HepG2 (cell line): Measurements from ENCODE around the gene IKZF5. TPM values are rescaled to one million over a fixed set of nuclear protein-coding genes. Genes with fewer than 3 reads are reported as not detected.

ENCODE experiments used
- ATM ChIP-seq: fragments of 450-650 bp; IDR thresholded peaks from 2 replicates; pipeline ENCODE4 v1.7.1; 2017; ENCODE audit warnings: mild to moderate bottlenecking, borderline replicate concordance
- BCL6 ChIP-seq: IDR thresholded peaks from 2 replicates; pipeline ENCODE4 v1.6.1; 2016; ENCODE audit warnings: missing genetic modification reagents, missing compliant biosample characterization
- ELF4 ChIP-seq: sonication (generic); formaldehyde crosslinking; IDR thresholded peaks from 2 replicates; pipeline ENCODE4 v1.5.0; 2020; ENCODE audit warnings: missing genetic modification reagents, mild to moderate bottlenecking, moderate library complexity, borderline replicate concordance
- IKZF4 ChIP-seq: sonication (generic); formaldehyde crosslinking; IDR thresholded peaks from 2 replicates; pipeline ENCODE4 v1.5.1; 2020; ENCODE audit warnings: borderline replicate concordance, mild to moderate bottlenecking, low read depth, missing genetic modification reagents; ENCODE audit errors: not compliant biosample characterization
- IRF2 ChIP-seq: IDR thresholded peaks from 2 replicates; pipeline ENCODE4 v1.6.1; 2018; ENCODE audit warnings: missing genetic modification reagents, missing compliant biosample characterization
- MEIS2 ChIP-seq: sonication (generic); formaldehyde crosslinking; IDR thresholded peaks from 2 replicates; pipeline ENCODE4 v1.9.0; 2021; ENCODE audit warnings: mild to moderate bottlenecking, missing genetic modification reagents
- MXD4 ChIP-seq: IDR thresholded peaks from 2 replicates; pipeline ENCODE4 v1.6.1; 2016; ENCODE audit warnings: mild to moderate bottlenecking, missing biosample characterization, missing genetic modification reagents
- NFYC ChIP-seq: IDR thresholded peaks from 2 replicates; pipeline ENCODE4 v1.6.1; 2016; ENCODE audit warnings: missing genetic modification reagents, missing compliant biosample characterization
- PCBP2 ChIP-seq: fragments of 200-400 bp; formaldehyde crosslinking; optimal IDR thresholded peaks from 2 replicates; pipeline ENCODE3; 2018; ENCODE audit warnings: low read length, low read depth; ENCODE audit not compliant: poor library complexity, severe bottlenecking
- POLR2G ChIP-seq: fragments of 200-400 bp; formaldehyde crosslinking; IDR thresholded peaks from 2 replicates; pipeline ENCODE4 v1.6.1; 2018; ENCODE audit warnings: mild to moderate bottlenecking, low read depth, low read length, moderate library complexity
- REXO4 ChIP-seq: sonication (generic); formaldehyde crosslinking; IDR thresholded peaks from 2 replicates; pipeline ENCODE4 v1.8.0; 2022; ENCODE audit warnings: missing genetic modification reagents, mild to moderate bottlenecking, borderline replicate concordance
- RFXANK ChIP-seq: IDR thresholded peaks from 2 replicates; pipeline ENCODE4 v1.6.1; 2016
- SOX13 ChIP-seq, 3 experiments: fragments of 450-650 bp in 1 of 3; sonication (generic) in 1 of 3; formaldehyde crosslinking in 1 of 3; IDR thresholded peaks in 2 of 3; conservative IDR thresholded peaks in 1 of 3; 2 replicates each; pipeline versions ENCODE4 v1.5.0 to v1.6.1; 2016 to 2020; ENCODE audit warnings: antibody characterized with exemption in 1 of 3, mild to moderate bottlenecking in 1 of 3, missing compliant biosample characterization in 1 of 3, missing genetic modification reagents in 1 of 3, moderate library complexity in 1 of 3
- TSC22D2 ChIP-seq: sonication (generic); formaldehyde crosslinking; IDR thresholded peaks from 2 replicates; pipeline ENCODE4 v1.5.1; 2020; ENCODE audit warnings: missing genetic modification reagents, mild to moderate bottlenecking, borderline replicate concordance
- U2AF1 ChIP-seq: fragments of 200-400 bp; formaldehyde crosslinking; optimal IDR thresholded peaks from 2 replicates; pipeline ENCODE3; 2017; ENCODE audit warnings: mild to moderate bottlenecking, low read depth, low read length
- XBP1 ChIP-seq: sonication (generic); formaldehyde crosslinking; IDR thresholded peaks from 2 replicates; pipeline ENCODE4 v1.5.0; 2020; ENCODE audit warnings: missing genetic modification reagents
- ZBTB8A ChIP-seq: sonication (generic); formaldehyde crosslinking; IDR thresholded peaks from 2 replicates; pipeline ENCODE4 v1.4.0; 2020; ENCODE audit warnings: mild to moderate bottlenecking, low read depth, missing genetic modification reagents, borderline replicate concordance
- ZFP36L1 ChIP-seq: sonication (generic); formaldehyde crosslinking; IDR thresholded peaks from 2 replicates; pipeline ENCODE4 v1.8.0; 2022; ENCODE audit warnings: mild to moderate bottlenecking, missing genetic modification reagents, moderate library complexity
- ZNF292 ChIP-seq: sonication (generic); formaldehyde crosslinking; IDR thresholded peaks from 2 replicates; pipeline ENCODE4 v1.8.1; 2022; ENCODE audit warnings: mild to moderate bottlenecking, low read depth, missing genetic modification reagents, borderline replicate concordance
- ZNF367 ChIP-seq: sonication (generic); formaldehyde crosslinking; IDR thresholded peaks from 2 replicates; pipeline ENCODE4 v1.4.0; 2020; ENCODE audit warnings: missing genetic modification reagents, borderline replicate concordance
- ZNF713 ChIP-seq: sonication (generic); formaldehyde crosslinking; IDR thresholded peaks from 2 replicates; pipeline ENCODE4 v1.4.0; 2020; ENCODE audit warnings: mild to moderate bottlenecking, missing genetic modification reagents
- polyA plus RNA-seq, 8 experiments: library from polyadenylated mRNA; depleted of rRNA in 3 of 8; stranded (reverse) in 7 of 8; unstranded in 1 of 8; fragments of >200 nt; fragmentation: Illumina TruSeq in 4 of 8; extraction: Trizol in 4 of 8; gene quantifications; 2 replicates each; pipeline versions ENCODE4 v1.2.1 to v1.2.3, GENCODE V29; 2011 to 2016; ENCODE audit warnings: low read depth in 4 of 8, missing spikeins in 1 of 8, mixed read lengths in 1 of 8; ENCODE audit not compliant: insufficient read depth in 1 of 8
- total RNA-seq, 5 experiments: library from RNA; depleted of rRNA; stranded (reverse); fragments of >200 nt; fragmentation: Illumina TruSeq; extraction: Trizol; gene quantifications; 2 replicates each; pipeline ENCODE4 v1.2.3, GENCODE V29; 2016; ENCODE audit warnings: low read depth in 1 of 5
- TF ChIP-seq, protein P1 (sequence below): sonication (generic); formaldehyde crosslinking; IDR thresholded peaks from 2 replicates; pipeline ENCODE4 v1.4.0; 2020; ENCODE audit warnings: mild to moderate bottlenecking, missing genetic modification reagents
- TF ChIP-seq, protein P2 (sequence below): sonication (generic); formaldehyde crosslinking; IDR thresholded peaks from 2 replicates; pipeline ENCODE4 v1.8.1; 2023; ENCODE audit warnings: mild to moderate bottlenecking, moderate library complexity, missing genetic modification reagents
- TF ChIP-seq, protein P3 (sequence below): sonication (generic); formaldehyde crosslinking; IDR thresholded peaks from 2 replicates; pipeline ENCODE4; 2020; ENCODE audit warnings: missing genetic modification reagents, mild to moderate bottlenecking, borderline replicate concordance

IKZF5 gene
- total and polyA plus RNA-seq, 2 of the 13 experiments (the other 11 are each of a cell fraction or from before 2014, with no cell fraction given), result 3.7 to 12.0 TPM

DNA sequence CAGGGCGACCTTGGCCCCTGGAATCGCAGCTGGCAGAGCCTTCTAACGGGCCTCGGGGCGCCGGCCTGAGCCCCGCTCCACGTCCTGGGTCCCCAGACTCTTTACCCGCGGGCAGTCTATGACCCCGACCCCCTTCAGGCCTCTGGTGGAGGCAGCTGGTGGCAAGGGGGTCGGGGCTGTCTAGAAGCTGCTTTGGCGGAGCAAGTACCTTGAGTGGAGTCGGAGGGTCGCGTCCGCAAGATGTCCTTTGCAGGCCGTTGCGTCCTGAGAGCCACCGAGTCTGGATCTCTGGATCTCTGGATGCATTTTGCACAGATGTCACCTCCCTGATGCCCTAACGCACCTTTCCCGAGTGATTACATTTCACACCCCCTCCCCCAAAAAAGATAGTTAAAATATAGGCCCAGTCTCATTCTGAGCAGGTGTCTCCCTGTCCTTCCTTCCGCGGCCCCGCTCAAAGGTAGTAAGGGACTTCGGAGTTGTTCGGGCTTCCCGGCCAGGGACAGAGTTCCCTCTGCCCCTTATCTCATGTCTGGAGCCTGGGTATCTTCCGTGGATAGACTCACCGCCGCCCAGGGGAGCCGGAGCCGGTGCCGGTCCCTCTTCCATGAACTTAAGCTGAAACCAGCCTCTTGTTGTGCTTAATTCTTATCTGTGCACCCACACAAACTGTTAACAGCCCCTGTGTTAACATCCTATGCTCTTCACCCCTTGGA is 668 bp upstream of the IKZF5 start (continued):
- TF ChIP-seq, protein P1, sequence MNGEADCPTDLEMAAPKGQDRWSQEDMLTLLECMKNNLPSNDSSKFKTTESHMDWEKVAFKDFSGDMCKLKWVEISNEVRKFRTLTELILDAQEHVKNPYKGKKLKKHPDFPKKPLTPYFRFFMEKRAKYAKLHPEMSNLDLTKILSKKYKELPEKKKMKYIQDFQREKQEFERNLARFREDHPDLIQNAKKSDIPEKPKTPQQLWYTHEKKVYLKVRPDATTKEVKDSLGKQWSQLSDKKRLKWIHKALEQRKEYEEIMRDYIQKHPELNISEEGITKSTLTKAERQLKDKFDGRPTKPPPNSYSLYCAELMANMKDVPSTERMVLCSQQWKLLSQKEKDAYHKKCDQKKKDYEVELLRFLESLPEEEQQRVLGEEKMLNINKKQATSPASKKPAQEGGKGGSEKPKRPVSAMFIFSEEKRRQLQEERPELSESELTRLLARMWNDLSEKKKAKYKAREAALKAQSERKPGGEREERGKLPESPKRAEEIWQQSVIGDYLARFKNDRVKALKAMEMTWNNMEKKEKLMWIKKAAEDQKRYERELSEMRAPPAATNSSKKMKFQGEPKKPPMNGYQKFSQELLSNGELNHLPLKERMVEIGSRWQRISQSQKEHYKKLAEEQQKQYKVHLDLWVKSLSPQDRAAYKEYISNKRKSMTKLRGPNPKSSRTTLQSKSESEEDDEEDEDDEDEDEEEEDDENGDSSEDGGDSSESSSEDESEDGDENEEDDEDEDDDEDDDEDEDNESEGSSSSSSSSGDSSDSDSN, result peak; percentile 79
- no peak for TF ChIP-seq POLR2G
- TF ChIP-seq IRF2 (CRISPR knock-in tag), result no peak
- TF ChIP-seq NFYC (CRISPR knock-in tag), result no peak
- no peak for TF ChIP-seq IKZF4 (CRISPR knock-in tag)
- TF ChIP-seq, protein P2, sequence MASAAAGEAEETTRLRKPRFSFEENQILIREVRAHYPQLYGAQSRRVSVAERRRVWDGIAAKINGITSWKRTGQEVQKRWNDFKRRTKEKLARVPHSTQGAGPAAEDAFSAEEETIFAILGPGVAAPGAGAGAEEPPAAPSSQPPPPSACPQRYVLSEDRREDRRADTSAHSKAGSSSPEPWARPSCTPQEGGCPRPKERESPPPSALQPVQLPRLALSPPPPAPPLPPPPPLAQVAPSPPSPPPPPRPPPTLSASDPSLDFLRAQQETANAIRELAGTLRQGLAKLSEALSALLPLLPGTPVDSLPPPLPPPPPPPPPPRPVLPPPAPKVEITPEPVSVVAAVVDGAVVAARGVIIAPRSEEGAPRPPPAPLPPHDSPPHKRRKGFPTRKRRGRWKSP (CRISPR knock-in tag), result no peak
- TF ChIP-seq RFXANK (CRISPR knock-in tag), result no peak
- 0 out of 2 replicates have a peak, but pooled peaks have one; percentile 3 for TF ChIP-seq ZNF367 (CRISPR knock-in tag)
- no peak for TF ChIP-seq ZNF292
- no peak for TF ChIP-seq SOX13 (IDR thresholded peaks at IDR 0.05)
- TF ChIP-seq SOX13 (CRISPR knock-in tag; conservative IDR thresholded peaks at IDR 0.05 in 1 of 2, IDR thresholded peaks at IDR 0.05 in 1 of 2), result no peak
- no peak for TF ChIP-seq ZFP36L1 (CRISPR knock-in tag)
- TF ChIP-seq BCL6 (CRISPR knock-in tag), result no peak
- no peak for TF ChIP-seq ATM
- TF ChIP-seq REXO4 (CRISPR knock-in tag), result no peak
- TF ChIP-seq, protein P3, sequence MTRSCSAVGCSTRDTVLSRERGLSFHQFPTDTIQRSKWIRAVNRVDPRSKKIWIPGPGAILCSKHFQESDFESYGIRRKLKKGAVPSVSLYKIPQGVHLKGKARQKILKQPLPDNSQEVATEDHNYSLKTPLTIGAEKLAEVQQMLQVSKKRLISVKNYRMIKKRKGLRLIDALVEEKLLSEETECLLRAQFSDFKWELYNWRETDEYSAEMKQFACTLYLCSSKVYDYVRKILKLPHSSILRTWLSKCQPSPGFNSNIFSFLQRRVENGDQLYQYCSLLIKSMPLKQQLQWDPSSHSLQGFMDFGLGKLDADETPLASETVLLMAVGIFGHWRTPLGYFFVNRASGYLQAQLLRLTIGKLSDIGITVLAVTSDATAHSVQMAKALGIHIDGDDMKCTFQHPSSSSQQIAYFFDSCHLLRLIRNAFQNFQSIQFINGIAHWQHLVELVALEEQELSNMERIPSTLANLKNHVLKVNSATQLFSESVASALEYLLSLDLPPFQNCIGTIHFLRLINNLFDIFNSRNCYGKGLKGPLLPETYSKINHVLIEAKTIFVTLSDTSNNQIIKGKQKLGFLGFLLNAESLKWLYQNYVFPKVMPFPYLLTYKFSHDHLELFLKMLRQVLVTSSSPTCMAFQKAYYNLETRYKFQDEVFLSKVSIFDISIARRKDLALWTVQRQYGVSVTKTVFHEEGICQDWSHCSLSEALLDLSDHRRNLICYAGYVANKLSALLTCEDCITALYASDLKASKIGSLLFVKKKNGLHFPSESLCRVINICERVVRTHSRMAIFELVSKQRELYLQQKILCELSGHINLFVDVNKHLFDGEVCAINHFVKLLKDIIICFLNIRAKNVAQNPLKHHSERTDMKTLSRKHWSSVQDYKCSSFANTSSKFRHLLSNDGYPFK (CRISPR knock-in tag), result no peak
- no peak for TF ChIP-seq MEIS2
- TF ChIP-seq XBP1, result peak; percentile 73; the same call in 1 of the 2 replicates
- TF ChIP-seq PCBP2, result no peak
- TF ChIP-seq U2AF1, result no peak
- TF ChIP-seq ZBTB8A (CRISPR knock-in tag), result no peak
- no peak for TF ChIP-seq MXD4 (CRISPR knock-in tag)
- no peak for TF ChIP-seq ELF4
- TF ChIP-seq ZNF713 (CRISPR knock-in tag), result no peak
- TF ChIP-seq TSC22D2 (CRISPR knock-in tag), result no peak
